ENCODE results near the gene CYTH3. TPM values are rescaled to one million over a fixed set of nuclear protein-coding genes. Genes with fewer than 3 reads are reported as not detected.
A peak's percentile ranks its signal among the peaks of the same experiment; 100 is the strongest.

CYTH3 gene
- total RNA-seq, 1 donor from 2014 or later, result 31.1 TPM

- DNase-seq (ENCODE audit: extremely low spot score, unreplicated experiment), result no peak
- Mint-ChIP-seq H3K27ac (peak overlapping the region; percentile 87), H3K4me3 (peak overlapping the region; percentile 24), H3K27me3 (peaks cover 5% of the 10 kb centered on the region), H3K4me1 (ENCODE audit: unreplicated experiment) (peaks cover 30% of the 10 kb centered on the region), H3K36me3 (peaks cover 3% of the 10 kb centered on the region), H3K9me3 (no peaks in the 10 kb centered on the region)
- TF ChIP-seq, protein P1, sequence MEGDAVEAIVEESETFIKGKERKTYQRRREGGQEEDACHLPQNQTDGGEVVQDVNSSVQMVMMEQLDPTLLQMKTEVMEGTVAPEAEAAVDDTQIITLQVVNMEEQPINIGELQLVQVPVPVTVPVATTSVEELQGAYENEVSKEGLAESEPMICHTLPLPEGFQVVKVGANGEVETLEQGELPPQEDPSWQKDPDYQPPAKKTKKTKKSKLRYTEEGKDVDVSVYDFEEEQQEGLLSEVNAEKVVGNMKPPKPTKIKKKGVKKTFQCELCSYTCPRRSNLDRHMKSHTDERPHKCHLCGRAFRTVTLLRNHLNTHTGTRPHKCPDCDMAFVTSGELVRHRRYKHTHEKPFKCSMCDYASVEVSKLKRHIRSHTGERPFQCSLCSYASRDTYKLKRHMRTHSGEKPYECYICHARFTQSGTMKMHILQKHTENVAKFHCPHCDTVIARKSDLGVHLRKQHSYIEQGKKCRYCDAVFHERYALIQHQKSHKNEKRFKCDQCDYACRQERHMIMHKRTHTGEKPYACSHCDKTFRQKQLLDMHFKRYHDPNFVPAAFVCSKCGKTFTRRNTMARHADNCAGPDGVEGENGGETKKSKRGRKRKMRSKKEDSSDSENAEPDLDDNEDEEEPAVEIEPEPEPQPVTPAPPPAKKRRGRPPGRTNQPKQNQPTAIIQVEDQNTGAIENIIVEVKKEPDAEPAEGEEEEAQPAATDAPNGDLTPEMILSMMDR (conservative IDR thresholded peaks at IDR 0.05), result no peak
Observed at GRCh38 chr7:6268023-6268900, 4.2 kb downstream of the CYTH3 start.

GRCh38 chr7:6266699-6267098 lies 5.7 kb downstream of the CYTH3 start:
- peaks cover 3% of the 10 kb centered on the region for H3K36me3 Mint-ChIP-seq
- no peak for DNase-seq (ENCODE audit: extremely low spot score, unreplicated experiment)
- no peaks in the 10 kb centered on the region for H3K9me3 Mint-ChIP-seq
- peaks cover 41% of the 10 kb centered on the region for H3K4me1 Mint-ChIP-seq (ENCODE audit: unreplicated experiment)
- no peak overlapping the region for H3K27ac Mint-ChIP-seq
- TF ChIP-seq, protein P1 (conservative IDR thresholded peaks at IDR 0.05), result no peak
- H3K27me3 Mint-ChIP-seq, result peaks cover 5% of the 10 kb centered on the region
- no peak overlapping the region for H3K4me3 Mint-ChIP-seq

DNA sequence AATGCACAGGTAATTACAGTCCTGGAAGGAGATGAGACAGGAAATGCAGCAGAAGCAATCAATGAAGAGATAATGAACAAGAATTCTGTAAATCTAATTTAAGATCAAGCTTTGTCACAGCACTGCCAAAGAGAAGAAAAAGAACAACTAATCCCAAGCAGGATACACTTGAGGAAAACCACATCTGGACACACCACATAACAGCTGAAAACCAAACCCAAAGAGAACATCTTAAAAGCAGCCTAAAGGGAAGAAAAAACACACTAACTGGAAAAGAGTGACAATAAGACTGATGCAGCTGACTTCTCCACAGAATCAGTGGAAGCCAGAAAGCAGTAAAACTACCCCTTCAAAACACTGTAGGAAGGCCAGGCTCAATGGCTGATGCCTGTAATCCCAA lies 10.2 kb downstream of the CYTH3 start:
- H3K4me3 Mint-ChIP-seq, result no peak overlapping the region
- no peaks in the 10 kb centered on the region for H3K27me3 Mint-ChIP-seq
- peaks cover 3% of the 10 kb centered on the region for H3K36me3 Mint-ChIP-seq
- H3K9me3 Mint-ChIP-seq, result no peaks in the 10 kb centered on the region
- peaks cover 50% of the 10 kb centered on the region for H3K4me1 Mint-ChIP-seq (ENCODE audit: unreplicated experiment)
- TF ChIP-seq, protein P1 (conservative IDR thresholded peaks at IDR 0.05), result no peak
- DNase-seq (ENCODE audit: extremely low spot score, unreplicated experiment), result no peak
- H3K27ac Mint-ChIP-seq, result peak overlapping the region; percentile 15

GRCh38 chr7:6261699-6262098 lies 10.7 kb downstream of the CYTH3 start:
- H3K36me3 Mint-ChIP-seq, result peaks cover 3% of the 10 kb centered on the region
- no peak overlapping the region for H3K27ac Mint-ChIP-seq
- peaks cover 55% of the 10 kb centered on the region for H3K4me1 Mint-ChIP-seq (ENCODE audit: unreplicated experiment)
- TF ChIP-seq, protein P1 (conservative IDR thresholded peaks at IDR 0.05), result no peak
- no peak for DNase-seq (ENCODE audit: extremely low spot score, unreplicated experiment)
- H3K4me3 Mint-ChIP-seq, result no peak overlapping the region
- H3K27me3 Mint-ChIP-seq, result no peaks in the 10 kb centered on the region
- H3K9me3 Mint-ChIP-seq, result no peaks in the 10 kb centered on the region

GRCh38 chr7:6260291-6261187 lies 11.9 kb downstream of the CYTH3 start:
- Mint-ChIP-seq H3K4me1 (ENCODE audit: unreplicated experiment) (peaks cover 63% of the 10 kb centered on the region), H3K27ac (no peak overlapping the region), H3K27me3 (no peaks in the 10 kb centered on the region), H3K9me3 (no peaks in the 10 kb centered on the region), H3K4me3 (peak overlapping the region; percentile 8), H3K36me3 (peaks cover 3% of the 10 kb centered on the region)
- TF ChIP-seq, protein P1 (conservative IDR thresholded peaks at IDR 0.05), result no peak
- DNase-seq (ENCODE audit: extremely low spot score, unreplicated experiment), result no peak
